ENCODE measurements around the gene CD59. TPM values are rescaled to one million over a fixed set of nuclear protein-coding genes. Genes with fewer than 3 reads are reported as not detected.
"Not testable (repeated sequence)": the region's sequence is repeated elsewhere in the genome, so short reads cannot be mapped to it uniquely, and the experiment has no call there.

The CD59 gene
- total and polyA plus RNA-seq, 10 of the 15 experiments (the other 5 are each of a cell fraction or from before 2014, with no cell fraction given) = 55.5 to 256 (median 181) TPM

GRCh38 chr11:33727539-33727938 lies 8.7 kb downstream of the CD59 start:
- FAIRE-seq; H3K27ac ChIP-seq (ENCODE audit: control insufficient read depth, insufficient read depth); H2AFZ ChIP-seq (ENCODE audit: control insufficient read depth, low read depth, low read length); H3K36me3 ChIP-seq (ENCODE audit: control insufficient read depth in 2 of 2, insufficient read depth in 2 of 2, low read length in 1 of 2); ATAC-seq; DNase-seq (ENCODE audit: low read depth, low spot score); H4K20me1 ChIP-seq (ENCODE audit: control insufficient read depth, insufficient read depth); H3K4me3 ChIP-seq; intact Hi-C loops (cut with micrococcal nuclease; ENCODE audit: unreplicated experiment); BruUV-seq (replicated peaks); in situ Hi-C loops (cut with MboI); H3K9ac ChIP-seq (ENCODE audit: control insufficient read depth, insufficient read depth, low read length); H3K4me2 ChIP-seq (ENCODE audit: control insufficient read depth, insufficient read depth); H3K9me3 ChIP-seq (replicated peaks; ENCODE audit: control insufficient read depth, insufficient read depth, low read length); H3K27me3 ChIP-seq (replicated peaks in 1 of 2; ENCODE audit: control insufficient read depth in 2 of 2, insufficient read depth in 2 of 2, low read length in 1 of 2); POLR2A ChIA-PET: not testable (repeated sequence)
- SMC1A ChIA-PET (ENCODE audit: uncharacterized antibody, unreplicated experiment) = interaction anchor here (1.2 kb wide), 1 partner anchor 13 kb away, joined by 3 read pairs; no protein-coding TSS in a partner anchor
- RAD21 ChIA-PET (ENCODE audit: unreplicated experiment) = interaction anchor here (0.8 to 1.4 kb wide), 2 partner anchors 8 to 15 kb away, joined by 3 read pairs; partner anchors contain the start of gene CD59
- CTCF ChIA-PET = interaction anchor here (0.6 to 1.9 kb wide), 4 partner anchors 10 to 562 kb away, joined by 3 to 5 read pairs (median 4); no protein-coding TSS in a partner anchor
- 0% methylated on average over 1 of the region's 1 CpG for WGBS (ENCODE audit: insufficient coverage, insufficient replicate concordance, low lambda C conversion rate, missing lambda C conversion rate)
- peaks cover 27% of the 10 kb centered on the region for H3K4me1 ChIP-seq (ENCODE audit: control insufficient read depth, insufficient read depth, low read length)
- peaks cover 58% of the 10 kb centered on the region for H3K79me2 ChIP-seq (ENCODE audit: control insufficient read depth, insufficient read depth, low read length)

GRCh38 chr11:33725496-33725895 lies 10.7 kb downstream of the CD59 start:
- Histone ChIP-seq H2AFZ (ENCODE audit: control insufficient read depth, low read depth, low read length) (no peak overlapping the region), H3K4me2 (ENCODE audit: control insufficient read depth, insufficient read depth) (no peak overlapping the region), H3K27me3 (replicated peaks in 1 of 2; ENCODE audit: control insufficient read depth in 2 of 2, insufficient read depth in 2 of 2, low read length in 1 of 2) (no peaks in the 10 kb centered on the region), H3K4me3 (no peak overlapping the region), H3K9ac (ENCODE audit: control insufficient read depth, insufficient read depth, low read length) (no peak overlapping the region), H3K36me3 (ENCODE audit: control insufficient read depth in 2 of 2, insufficient read depth in 2 of 2, low read length in 1 of 2) (peaks cover 12 to 13% of the 10 kb centered on the region in 2 experiments; a peak in 3 of 4 replicates), H4K20me1 (ENCODE audit: control insufficient read depth, insufficient read depth) (no peaks in the 10 kb centered on the region), H3K79me2 (ENCODE audit: control insufficient read depth, insufficient read depth, low read length) (peaks cover 44% of the 10 kb centered on the region), H3K9me3 (replicated peaks; ENCODE audit: control insufficient read depth, insufficient read depth, low read length) (no peaks in the 10 kb centered on the region), H3K27ac (ENCODE audit: control insufficient read depth, insufficient read depth) (no peak overlapping the region), H3K4me1 (ENCODE audit: control insufficient read depth, insufficient read depth, low read length) (peaks cover 24% of the 10 kb centered on the region)
- intact Hi-C loops (cut with micrococcal nuclease; ENCODE audit: unreplicated experiment) (no loop called here), in situ Hi-C loops (cut with MboI) (no loop called here)
- TF ChIP-seq POLR2A (IDR thresholded peaks at IDR 0.05; ENCODE audit: low read depth, low read length) (no peak), BMI1 (IDR thresholded peaks at IDR 0.05; ENCODE audit: borderline replicate concordance) (no peak), ASH2L (IDR thresholded peaks at IDR 0.05; ENCODE audit: borderline replicate concordance, low read depth) (no peak)
- TF ChIP-seq, protein P1, sequence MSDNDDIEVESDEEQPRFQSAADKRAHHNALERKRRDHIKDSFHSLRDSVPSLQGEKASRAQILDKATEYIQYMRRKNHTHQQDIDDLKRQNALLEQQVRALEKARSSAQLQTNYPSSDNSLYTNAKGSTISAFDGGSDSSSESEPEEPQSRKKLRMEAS (IDR thresholded peaks at IDR 0.05; ENCODE audit: low read depth, low read length) = no peak
- WGBS (ENCODE audit: insufficient coverage, insufficient replicate concordance, low lambda C conversion rate, missing lambda C conversion rate) = 88% methylated on average over 5 of the region's 5 CpGs
- BruUV-seq (replicated peaks) = no TSS peak
- ATAC-seq (no peak), FAIRE-seq (no peak), DNase-seq (ENCODE audit: low read depth, low spot score) (no peak)
- POLR2A ChIA-PET = interaction anchor here (1.9 kb wide), 1 partner anchor 24 kb away, joined by 6 read pairs; no protein-coding TSS in a partner anchor
- CTCF ChIA-PET = interaction anchor here (1.6 to 4.2 kb wide), 4 partner anchors 9 to 82 kb away, joined by 4 to 32 read pairs (median 8); no protein-coding TSS in a partner anchor
- SMC1A ChIA-PET (ENCODE audit: uncharacterized antibody, unreplicated experiment) = interaction anchor here (0.7 to 1.2 kb wide), 5 partner anchors 9 to 77 kb away, joined by 3 read pairs; no protein-coding TSS in a partner anchor
- RAD21 ChIA-PET (ENCODE audit: unreplicated experiment) = interaction anchor here (2.3 to 2.4 kb wide), 2 partner anchors 11 to 17 kb away, joined by 12 to 21 read pairs; partner anchors contain the start of gene CD59
